ENCODE measurements around the gene GRM2.

GRCh38 chr3:51686512-51687215 lies 20.2 kb upstream of the GRM2 start:
- no peak for TF ChIP-seq CTCF (IDR thresholded peaks at IDR 0.05)
- no peak for TF ChIP-seq POLR2A (IDR thresholded peaks at IDR 0.05)

Data from adrenal gland (tissue), 5 donors.